Endodermal cell (in vitro differentiated cells): ENCODE results near the gene KIAA1217. TPM values are rescaled to one million over a fixed set of nuclear protein-coding genes. Genes with fewer than 3 reads are reported as not detected.

ENCODE experiments used
- DNase-seq: peaks from one replicate; pipeline ENCODE4 v3.0.0-alpha.2; 2017
- H3K27ac ChIP-seq: 2 replicates; pipeline ENCODE4 v1.5.1; 2013; ENCODE audit warnings: mild to moderate bottlenecking, low read depth, low read length, moderate library complexity
- H3K27me3 ChIP-seq: 2 replicates; pipeline ENCODE4 v1.6.1; 2013; ENCODE audit warnings: mild to moderate bottlenecking, low read length, moderate library complexity; ENCODE audit not compliant: insufficient read depth, control insufficient read depth, poor library complexity, severe bottlenecking
- H3K36me3 ChIP-seq: 2 replicates; pipeline ENCODE4 v1.7.0; 2013; ENCODE audit warnings: mild to moderate bottlenecking, low read length, moderate library complexity; ENCODE audit not compliant: control insufficient read depth, insufficient read depth
- H3K4me1 ChIP-seq: one replicate; pipeline ENCODE4 v1.7.0; 2013; ENCODE audit warnings: low read length; ENCODE audit not compliant: control insufficient read depth, insufficient read depth
- H3K4me3 ChIP-seq: 2 replicates; pipeline ENCODE4 v1.5.1; 2013; ENCODE audit warnings: mild to moderate bottlenecking, low read length, moderate library complexity
- H3K9ac ChIP-seq: 2 replicates; pipeline ENCODE4 v1.6.1; 2013; ENCODE audit warnings: mild to moderate bottlenecking, low read length, moderate library complexity; ENCODE audit not compliant: poor library complexity, severe bottlenecking; ENCODE audit errors: extremely low read depth
- H3K9me3 ChIP-seq: 2 replicates; pipeline ENCODE4 v1.6.1; 2013; ENCODE audit warnings: mild to moderate bottlenecking, low read length, moderate library complexity; ENCODE audit not compliant: control insufficient read depth
- H3K27ac Mint-ChIP-seq: 2 replicates; pipeline ENCODE4 v1.8.0; 2020; ENCODE audit warnings: mixed read lengths
- H3K27me3 Mint-ChIP-seq: 2 replicates; pipeline ENCODE4 v1.8.0; 2021; ENCODE audit warnings: mild to moderate bottlenecking, mixed read lengths; ENCODE audit not compliant: insufficient read depth
- H3K36me3 Mint-ChIP-seq: 2 replicates; pipeline ENCODE4 v1.8.0; 2020; ENCODE audit warnings: low read depth, mixed read lengths
- H3K4me1 Mint-ChIP-seq: 2 replicates; pipeline ENCODE4 v1.8.0; 2020; ENCODE audit warnings: mixed read lengths
- H3K4me3 Mint-ChIP-seq: 2 replicates; pipeline ENCODE4 v1.8.0; 2020; ENCODE audit warnings: mild to moderate bottlenecking, moderate library complexity, mixed read lengths
- H3K9me3 Mint-ChIP-seq: 2 replicates; pipeline ENCODE4 v1.8.0; 2020; ENCODE audit warnings: mild to moderate bottlenecking, mixed read lengths
- CTCF ChIP-seq: fragments of 200-600 bp; sonication (generic); conservative IDR thresholded peaks from 2 replicates; pipeline ENCODE4 v1.5.0; 2021; ENCODE audit warnings: antibody characterized with exemption, mild to moderate bottlenecking
- WGBS, 2 experiments: methylation state at CpG; one replicate each; pipeline versions ENCODE4 v1.1.5 to v1.1.7; 2013; ENCODE audit warnings: missing lambda C conversion rate in 2 of 2, mixed read lengths in 1 of 2; ENCODE audit not compliant: insufficient coverage in 1 of 2, insufficient read length in 1 of 2; 5-methylcytosine and 5-hydroxymethylcytosine counted together
- total RNA-seq, 2 donors: library from RNA; stranded (reverse); fragmentation: NEBNext Ultra II Directional in 1 of 2; extraction: Animal tissue kit (Norgen Biotek cat#: 25700) in 1 of 2; gene quantifications; 2 replicates in 1 of 2; 3 replicates in 1 of 2; pipeline ENCODE4 v1.2.1, GENCODE V29; 2021

Gene KIAA1217
- total RNA-seq, 2 donors from 2014 or later: 25.4 to 27.2 TPM

DNA sequence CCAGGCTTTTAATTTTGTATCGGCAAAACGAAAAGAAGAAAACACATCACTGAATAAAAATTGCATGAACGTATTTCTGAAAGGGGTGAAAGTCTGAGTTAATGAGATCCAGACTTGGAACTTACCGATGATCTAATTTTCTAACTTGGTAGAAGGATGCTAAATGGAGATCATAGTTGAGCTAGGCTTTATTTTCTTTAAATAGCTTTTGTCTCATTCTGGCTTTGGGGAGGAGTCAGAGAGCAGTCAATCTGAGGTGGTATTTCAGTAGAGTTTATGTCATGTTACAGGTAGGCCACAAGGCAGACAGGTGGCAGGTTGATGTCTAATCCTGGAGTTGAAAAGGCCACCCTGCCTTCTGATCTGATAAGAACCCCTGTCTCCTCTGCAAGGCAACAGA is 161.9 kb downstream of the KIAA1217 start:
- WGBS, 2 experiments: 96 to 100% methylated on average over 4 of the region's 4 CpGs
- H3K36me3 Mint-ChIP-seq: peaks cover 20% of the 10 kb centered on the region
- H3K4me1 ChIP-seq: peaks cover 3% of the 10 kb centered on the region
- no peak overlapping the region for H3K27ac Mint-ChIP-seq
- no peak for DNase-seq
- no peak overlapping the region for H3K27ac ChIP-seq
- H3K4me3 Mint-ChIP-seq: no peak overlapping the region
- peaks cover 25% of the 10 kb centered on the region for H3K4me1 Mint-ChIP-seq
- TF ChIP-seq CTCF: no peak
- no peaks in the 10 kb centered on the region for H3K27me3 Mint-ChIP-seq
- peaks cover 17% of the 10 kb centered on the region for H3K36me3 ChIP-seq
- H3K4me3 ChIP-seq: no peak overlapping the region
- H3K27me3 ChIP-seq: no peaks in the 10 kb centered on the region
- H3K9ac ChIP-seq: no peak overlapping the region
- H3K9me3 ChIP-seq: peaks cover 17% of the 10 kb centered on the region
- peaks cover 23% of the 10 kb centered on the region for H3K9me3 Mint-ChIP-seq

DNA sequence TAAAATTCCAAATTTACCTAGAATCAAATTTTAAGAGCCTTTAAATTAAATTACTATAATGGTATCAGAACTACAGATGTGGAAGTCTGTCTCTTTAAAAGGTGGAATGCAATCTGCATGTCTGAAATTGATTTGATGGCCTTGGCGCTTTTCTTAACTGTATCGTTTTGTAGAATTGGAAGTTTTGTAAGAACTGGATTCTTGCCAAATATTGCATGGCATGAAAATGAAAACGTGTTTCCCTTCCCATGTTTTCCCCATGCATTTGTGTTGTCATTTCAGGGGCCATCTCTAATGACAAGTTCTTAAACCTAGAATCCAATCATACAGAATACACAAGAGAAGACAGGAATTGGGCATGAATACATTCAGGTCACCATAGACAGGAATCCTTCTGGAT is 162.5 kb downstream of the KIAA1217 start:
- no peak overlapping the region for H3K27ac ChIP-seq
- no peak overlapping the region for H3K4me3 Mint-ChIP-seq
- WGBS, 2 experiments: 91 to 96% methylated on average over 3 of the region's 3 CpGs
- H3K9me3 Mint-ChIP-seq: peaks cover 23% of the 10 kb centered on the region
- peaks cover 17% of the 10 kb centered on the region for H3K36me3 ChIP-seq
- peaks cover 17% of the 10 kb centered on the region for H3K9me3 ChIP-seq
- H3K4me1 Mint-ChIP-seq: peaks cover 25% of the 10 kb centered on the region
- H3K4me3 ChIP-seq: peak overlapping the region; percentile 6
- H3K4me1 ChIP-seq: peaks cover 3% of the 10 kb centered on the region
- H3K27me3 Mint-ChIP-seq: no peaks in the 10 kb centered on the region
- TF ChIP-seq CTCF: peak; percentile 0
- peaks cover 20% of the 10 kb centered on the region for H3K36me3 Mint-ChIP-seq
- no peak for DNase-seq
- no peak overlapping the region for H3K9ac ChIP-seq
- no peaks in the 10 kb centered on the region for H3K27me3 ChIP-seq
- H3K27ac Mint-ChIP-seq: no peak overlapping the region

DNA sequence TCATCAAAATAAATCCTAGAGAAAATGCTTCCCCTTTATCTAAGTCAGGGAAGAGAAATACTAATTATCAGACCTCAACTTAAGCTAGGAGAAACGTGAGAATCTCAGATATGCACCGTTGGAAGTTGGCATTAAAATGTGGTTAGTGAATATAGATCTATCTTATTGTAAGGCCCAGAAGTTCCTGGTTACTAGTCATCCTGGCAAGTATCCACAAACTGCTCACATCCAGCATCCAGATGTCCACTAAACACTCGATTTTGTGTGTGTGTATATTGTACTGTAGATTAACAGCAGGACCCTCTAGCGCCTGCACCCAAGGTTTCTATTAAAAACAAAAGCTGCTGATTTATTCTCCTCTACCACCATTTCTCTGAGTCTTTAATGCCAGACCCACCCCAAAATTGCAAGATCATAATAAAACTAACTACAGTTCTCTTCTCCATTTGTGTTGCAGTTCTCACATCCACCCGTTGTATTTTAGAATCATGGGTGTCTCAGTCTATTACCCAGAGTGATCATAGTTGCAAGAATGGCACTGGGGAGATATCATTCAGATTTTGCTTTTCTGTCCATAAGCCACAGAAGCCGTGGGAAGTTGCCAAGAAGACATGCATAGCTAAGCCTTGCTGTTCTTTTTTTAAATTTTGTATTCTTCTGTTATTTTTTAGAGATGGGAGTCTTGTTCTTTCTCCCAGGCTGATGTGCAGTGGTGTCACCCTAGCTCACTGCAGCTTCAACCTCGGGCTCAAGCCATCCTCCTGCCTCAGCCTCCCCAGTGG is 165.4 kb downstream of the KIAA1217 start:
- Histone ChIP-seq H3K9ac (no peak overlapping the region), H3K4me3 (no peak overlapping the region), H3K9me3 (peaks cover 17% of the 10 kb centered on the region), H3K36me3 (peaks cover 13% of the 10 kb centered on the region), H3K27ac (no peak overlapping the region), H3K27me3 (no peaks in the 10 kb centered on the region), H3K4me1 (peaks cover 3% of the 10 kb centered on the region)
- Mint-ChIP-seq H3K36me3 (peaks cover 20% of the 10 kb centered on the region), H3K27ac (no peak overlapping the region), H3K4me3 (no peak overlapping the region), H3K9me3 (peaks cover 23% of the 10 kb centered on the region), H3K27me3 (no peaks in the 10 kb centered on the region), H3K4me1 (peaks cover 19% of the 10 kb centered on the region)
- no peak for TF ChIP-seq CTCF
- 94% methylated on average over 3 to 7 of the region's 7 CpGs for WGBS, 2 experiments
- DNase-seq: no peak
